ENCODE measurements around the gene RASGRP1.

The RASGRP1 gene

DNA sequence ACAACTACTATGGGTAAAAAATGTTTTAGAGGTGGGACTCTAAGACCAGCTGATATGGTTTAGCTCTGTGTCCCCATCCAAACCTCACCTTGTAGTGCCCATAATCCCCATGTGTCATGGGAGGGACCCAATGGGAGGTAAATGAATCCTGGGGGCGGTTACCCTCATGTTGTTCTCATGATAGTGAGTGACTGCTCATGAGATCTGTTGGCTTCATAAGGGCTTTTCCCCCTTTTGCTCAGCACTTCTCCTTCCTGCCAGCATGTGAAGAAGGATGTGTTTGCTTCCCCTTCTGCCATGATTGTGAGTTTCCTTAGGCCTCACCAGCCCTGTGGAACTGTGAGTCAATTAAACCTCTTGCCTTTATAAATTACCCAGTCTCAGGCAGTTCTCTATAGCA is 65.0 kb downstream of the RASGRP1 start:
- DNase-seq: no peak

DNA sequence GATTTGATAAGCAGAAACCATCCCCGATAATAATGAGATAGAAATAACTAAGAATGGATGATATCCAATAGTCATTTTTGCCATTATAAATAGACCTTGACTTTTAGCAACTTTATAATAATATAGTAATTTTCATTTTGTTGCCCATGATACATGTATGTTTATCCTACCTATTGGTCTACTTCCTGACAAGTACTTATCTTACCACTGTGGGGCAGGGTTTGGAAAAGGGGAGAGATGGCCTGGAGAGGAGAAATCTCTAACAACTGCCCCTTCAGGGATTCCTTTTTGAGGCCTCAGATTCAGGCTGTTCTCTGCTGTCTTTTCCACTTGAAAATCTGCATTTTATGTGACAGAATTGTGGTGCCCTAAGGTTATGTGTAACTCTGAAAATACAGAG is 68.5 kb downstream of the RASGRP1 start:
- no peak for DNase-seq

DNA sequence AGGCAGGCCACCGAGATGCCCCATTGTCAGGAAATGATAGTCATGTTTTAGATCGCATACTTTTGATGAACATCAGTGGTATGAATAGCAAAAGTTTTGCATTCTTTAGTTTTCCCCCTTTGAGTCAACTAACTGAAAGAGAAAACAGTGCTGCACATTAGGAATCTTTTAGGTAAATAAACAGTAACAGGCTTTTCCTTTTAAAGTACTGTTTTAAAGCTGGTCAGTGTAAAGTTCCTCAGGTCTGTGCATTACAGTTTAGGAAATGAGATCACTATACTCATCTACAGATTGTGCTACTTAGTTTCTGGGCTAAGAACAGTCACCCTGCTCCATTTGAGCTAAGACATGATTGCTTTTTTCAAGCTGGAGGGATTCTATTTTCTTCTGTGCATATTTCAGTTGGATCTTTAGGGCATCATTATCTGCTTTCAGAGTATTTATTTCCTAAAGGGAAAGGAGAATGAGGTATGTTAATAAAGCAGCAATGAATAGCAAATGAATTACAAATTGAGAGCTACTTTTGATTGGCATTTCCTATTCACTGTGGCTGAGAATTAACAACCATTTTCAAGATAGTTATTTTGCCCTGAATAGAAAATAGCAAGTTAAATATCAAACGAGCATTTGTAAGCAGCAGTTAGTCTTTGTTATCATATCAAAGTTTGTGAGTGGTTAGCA is 74.2 kb downstream of the RASGRP1 start:
- no peak for DNase-seq

DNA sequence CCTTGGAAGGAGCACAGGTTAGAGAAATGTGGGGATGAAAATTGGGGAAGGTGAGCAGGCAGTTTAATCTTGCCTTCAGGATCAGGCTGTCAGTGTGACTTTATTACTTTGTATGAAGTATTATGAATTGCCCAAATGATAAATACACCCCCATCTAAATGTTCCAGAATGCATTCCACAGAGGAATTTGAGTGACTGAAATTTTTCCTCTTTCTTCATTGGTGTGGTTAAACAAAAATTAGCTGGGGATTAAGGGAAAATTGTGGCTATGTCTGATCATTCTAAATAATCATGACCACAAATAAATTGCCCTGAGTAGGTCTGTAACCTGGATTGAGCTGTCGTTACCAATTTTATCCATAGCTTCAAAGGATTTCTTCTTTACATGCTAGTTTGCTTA is 77.2 kb downstream of the RASGRP1 start:
- no peak for DNase-seq

DNA sequence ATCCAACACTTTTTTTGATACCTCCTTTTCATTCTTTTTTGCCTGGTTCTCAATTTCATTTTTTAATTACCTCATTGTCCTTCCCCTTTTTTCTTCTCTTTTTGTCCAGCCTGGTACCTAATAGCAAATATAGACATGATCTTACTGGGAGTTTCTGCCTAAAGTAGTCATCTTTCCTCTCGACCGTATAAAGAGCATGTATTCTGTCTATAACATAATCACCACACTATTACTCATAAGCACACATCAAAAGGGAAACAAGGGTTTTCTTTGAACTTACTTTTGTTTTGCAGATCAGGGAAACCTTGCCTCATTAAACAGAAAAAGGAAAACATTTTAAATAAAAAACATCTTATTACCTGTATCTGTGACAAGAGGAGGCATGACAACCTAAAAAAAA is 77.7 kb downstream of the RASGRP1 start:
- no peak for DNase-seq

DNA sequence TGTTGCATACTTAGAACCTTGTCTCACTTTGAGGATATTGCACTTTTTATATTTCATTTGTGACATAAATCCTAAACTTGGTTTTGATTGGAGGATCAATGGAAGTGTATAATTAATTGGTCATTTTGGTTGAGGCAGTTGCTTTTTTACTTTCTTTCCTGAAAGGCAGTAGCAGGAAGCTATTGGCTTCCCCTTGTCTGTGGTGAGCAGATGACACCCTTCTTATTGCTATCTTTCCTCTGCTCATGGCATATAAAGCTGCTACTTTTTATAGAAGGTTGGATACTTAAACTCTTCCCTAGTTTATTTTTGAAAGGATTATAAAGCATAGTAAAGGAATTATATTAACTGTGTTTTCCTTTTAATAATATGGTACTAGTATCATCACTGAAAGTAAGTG is 82.0 kb downstream of the RASGRP1 start:
- no peak for DNase-seq

DNA sequence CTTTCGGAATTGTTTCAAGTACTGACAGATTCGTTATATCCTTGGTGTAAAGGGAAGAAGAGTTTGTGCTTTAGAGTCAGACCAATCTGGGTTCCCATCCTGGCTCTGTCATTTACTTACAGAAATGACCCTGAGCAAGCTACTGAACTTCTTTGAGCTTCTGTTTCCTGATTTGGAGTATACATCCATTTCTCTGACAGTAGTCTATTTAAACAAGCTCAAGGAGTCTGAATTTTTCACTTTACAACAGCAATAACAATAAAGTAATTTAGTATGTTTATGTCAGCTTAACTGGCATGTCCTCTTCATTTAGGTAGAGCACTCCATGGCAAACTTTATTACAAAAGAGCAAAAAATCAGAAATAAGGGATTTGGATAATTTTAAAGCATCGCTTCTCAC is 82.9 kb downstream of the RASGRP1 start:
- no peak for DNase-seq

DNA sequence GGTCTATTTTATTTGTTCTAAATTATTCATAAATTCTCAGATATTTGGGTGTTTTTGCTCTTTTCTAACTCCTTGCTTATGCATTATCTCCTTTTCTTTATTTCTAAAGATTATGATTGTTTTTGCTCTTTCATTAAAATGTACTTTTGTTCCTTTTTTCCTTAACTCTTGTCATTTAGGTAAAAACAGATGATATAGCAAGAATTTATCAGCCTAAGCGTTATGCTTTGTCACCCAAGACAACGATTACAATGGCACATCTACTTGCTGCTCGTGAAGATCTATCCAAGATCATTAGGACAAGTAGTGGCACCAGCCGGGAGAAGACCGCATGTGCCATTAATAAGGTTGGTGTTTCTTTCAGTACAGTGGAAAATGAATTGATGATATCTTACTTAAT is 83.5 kb downstream of the RASGRP1 start:
- no peak for DNase-seq

DNA sequence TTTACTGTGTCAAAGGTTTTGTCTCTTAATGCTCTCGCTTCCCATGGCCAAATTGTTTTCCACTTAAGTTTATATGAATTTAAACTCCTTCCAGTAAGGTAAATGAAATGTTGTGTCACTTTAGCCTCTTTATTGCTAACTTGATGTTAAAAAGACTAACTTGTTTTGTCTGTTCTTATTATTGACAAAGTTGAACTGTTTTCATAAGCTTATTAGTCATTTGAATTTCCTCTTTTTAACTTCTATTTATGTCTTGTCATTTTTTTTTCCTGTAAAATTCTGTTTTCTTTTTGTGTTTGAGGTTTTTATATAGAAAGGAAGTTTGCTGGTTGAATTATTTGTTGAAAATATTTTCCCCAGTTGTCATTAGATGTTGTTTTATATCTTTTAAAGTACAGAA is 84.9 kb downstream of the RASGRP1 start:
- DNase-seq: no peak

DNA sequence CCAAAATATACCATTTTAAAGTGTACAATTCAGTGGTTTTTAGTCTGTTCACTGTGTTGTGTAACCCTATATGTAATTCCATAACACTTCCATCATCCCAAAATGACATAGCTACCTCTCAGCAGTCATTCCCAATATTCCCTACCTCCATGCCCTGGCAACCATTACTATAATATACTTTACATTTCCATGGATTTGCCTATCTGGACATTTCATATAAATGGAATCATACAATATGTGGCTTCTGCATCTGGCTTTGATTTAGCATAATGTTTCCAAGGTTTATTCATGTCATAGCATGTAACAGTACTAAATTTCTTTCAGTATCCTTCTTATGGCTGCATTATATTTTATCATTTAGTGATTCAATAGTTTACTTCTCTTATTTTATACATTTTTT is 85.3 kb downstream of the RASGRP1 start:
- no peak for DNase-seq

DNA sequence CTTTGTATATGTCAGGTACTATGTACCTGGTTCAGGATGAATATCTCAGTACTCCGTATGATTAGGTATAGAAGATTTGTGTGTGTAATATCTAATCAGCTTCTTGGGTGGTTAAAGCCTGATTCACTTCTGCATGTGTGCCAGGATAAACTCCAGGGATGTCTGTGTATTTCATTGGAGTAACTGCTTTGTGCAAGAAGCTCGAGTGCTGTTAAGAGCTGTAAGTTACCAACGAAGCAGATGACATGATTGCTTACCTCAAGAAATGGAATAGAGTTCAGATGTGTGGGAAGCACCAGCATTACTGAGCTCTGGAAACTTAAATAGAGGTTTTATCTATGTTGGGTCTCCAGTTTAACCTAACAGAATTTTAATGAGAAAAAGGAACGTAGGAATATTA is 87.0 kb downstream of the RASGRP1 start:
- no peak for DNase-seq

DNA sequence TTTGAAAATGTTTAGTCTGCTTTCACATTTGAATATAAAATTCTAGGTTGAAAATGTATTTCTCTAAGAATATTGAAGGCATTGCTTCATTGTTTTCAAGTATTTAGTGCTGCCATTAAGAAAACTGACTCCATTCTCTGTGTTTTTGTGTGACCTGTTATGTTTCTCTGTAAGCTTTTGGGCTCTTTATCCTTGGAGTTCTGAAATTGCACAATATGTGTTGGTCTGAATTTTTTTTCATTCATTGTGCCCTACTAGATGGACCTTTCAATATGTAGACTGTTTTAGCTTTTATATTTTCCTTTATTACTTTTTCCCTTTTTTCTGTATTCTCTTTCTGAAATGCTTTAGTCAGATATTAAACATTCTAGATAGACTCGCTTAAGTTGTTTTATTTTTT is 88.5 kb downstream of the RASGRP1 start:
- no peak for DNase-seq

DNA sequence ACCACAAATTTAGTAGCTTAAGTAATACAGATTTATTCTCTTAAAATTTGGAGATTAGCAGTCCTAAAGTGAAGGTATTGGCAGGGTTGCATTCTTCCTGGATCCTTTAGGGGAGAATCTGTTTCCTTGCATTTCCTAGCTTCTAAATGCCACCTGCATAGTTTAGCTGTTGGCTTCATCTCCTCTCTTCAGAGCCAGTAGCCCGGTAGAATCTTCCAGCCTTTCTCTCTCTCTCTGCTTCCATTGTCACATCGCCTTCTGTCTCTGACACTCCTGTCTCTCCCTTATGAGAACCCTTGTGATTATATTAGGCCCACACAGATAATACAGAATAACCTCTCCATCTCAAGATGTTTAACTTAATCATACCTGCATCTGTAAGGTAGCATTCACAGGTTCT is 89.3 kb downstream of the RASGRP1 start:
- DNase-seq: no peak

DNA sequence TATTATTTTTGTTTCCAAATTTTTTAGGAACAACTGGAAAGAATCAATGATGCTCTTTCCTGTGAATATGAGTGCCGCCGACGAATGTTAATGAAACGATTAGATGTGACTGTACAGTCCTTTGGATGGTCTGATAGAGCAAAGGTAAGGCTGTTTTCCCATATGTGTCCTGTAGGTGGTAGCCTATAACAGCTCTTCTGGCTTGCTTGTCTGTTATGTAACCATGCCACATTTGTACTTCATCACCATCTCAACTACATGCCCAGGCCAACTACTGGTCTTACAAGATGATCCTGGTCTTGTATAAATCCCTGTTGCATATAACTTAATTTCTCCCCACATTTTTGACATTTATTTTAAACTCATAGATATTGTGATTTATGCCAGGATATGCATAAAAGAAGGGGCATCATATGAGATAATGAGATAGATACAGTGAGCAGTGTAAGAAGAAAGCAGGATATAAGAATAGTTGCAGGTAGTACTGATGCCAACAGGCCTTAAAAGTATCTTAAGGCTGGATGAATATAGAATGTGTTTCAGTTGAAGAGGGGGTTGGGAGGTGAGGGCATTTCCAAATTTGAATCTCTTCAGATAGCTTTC is 90.4 kb downstream of the RASGRP1 start:
- peak; percentile 66 for DNase-seq

DNA sequence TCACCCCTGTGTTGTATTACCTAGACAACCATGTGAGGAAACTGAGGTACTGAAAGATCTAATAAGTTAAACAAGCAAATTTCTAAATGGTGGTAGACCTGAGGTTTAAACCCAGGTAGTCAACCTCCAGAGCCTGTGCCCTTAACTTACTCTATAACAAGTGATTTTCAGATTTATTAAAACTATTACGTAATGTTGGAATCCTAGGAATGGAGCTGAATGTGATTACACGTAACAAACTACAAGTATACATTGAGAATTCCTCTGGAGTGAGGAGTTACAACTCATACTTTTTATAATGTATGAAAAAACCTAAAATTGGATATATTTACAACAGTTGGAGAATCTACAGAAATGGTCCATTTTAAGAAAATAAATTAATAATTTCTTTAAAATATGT is 92.6 kb downstream of the RASGRP1 start:
- DNase-seq: no peak

DNA sequence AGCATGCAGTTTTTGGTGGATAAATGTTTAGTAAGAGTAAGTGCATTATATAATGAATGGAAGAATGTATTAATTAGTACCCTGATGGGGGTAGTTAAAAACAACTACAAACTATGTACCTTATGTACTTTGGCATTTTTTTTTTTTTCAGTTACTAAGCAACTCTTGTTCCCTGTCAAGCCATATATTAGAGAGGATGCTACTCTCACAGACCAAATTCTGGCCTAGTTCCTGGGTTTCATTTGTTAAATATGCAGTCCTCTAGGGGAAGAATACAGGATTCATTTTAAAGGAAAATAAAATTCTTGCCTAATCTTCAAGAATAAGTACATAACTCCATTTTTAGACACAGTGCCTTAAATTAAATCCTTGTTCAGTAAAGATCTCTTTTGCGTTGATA is 93.8 kb downstream of the RASGRP1 start:
- no peak for DNase-seq

DNA sequence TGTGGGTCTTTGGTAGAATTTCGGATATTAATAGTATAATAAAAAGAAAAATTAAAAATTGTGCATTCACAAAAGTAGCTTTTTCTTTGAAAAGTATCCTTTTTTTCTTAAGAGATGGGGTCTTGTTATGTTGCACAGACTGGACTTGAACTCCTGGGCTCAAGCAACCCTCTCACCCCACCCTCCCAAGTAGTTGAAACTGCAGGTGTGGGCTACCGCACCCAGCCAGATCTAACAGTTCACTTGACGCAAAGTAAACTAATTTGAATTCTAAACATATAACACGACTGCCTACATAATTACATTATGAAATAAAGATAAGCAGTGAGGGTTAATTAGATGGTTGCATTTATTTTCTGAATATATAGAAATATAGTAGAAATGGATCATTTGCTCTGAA is 99.9 kb downstream of the RASGRP1 start:
- DNase-seq: no peak

DNA sequence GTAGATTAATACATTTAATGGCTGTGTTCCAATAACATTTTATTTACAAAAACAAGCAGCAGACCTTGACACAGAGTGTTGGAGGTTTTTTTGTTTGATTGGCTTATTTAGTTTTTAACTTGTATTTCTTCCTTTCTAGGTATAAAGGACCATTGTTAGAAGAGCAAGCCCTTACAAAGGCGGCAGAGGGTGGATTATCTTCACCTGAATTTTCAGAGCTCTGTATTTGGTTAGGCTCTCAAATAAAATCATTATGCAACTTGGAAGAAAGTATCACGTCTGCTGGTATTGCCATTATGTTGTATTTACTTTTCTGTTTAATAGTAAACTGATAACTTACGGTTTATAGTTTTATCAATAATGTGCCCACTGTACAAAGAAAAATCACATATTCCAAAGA is 100.7 kb downstream of the RASGRP1 start:
- DNase-seq: no peak

DNA sequence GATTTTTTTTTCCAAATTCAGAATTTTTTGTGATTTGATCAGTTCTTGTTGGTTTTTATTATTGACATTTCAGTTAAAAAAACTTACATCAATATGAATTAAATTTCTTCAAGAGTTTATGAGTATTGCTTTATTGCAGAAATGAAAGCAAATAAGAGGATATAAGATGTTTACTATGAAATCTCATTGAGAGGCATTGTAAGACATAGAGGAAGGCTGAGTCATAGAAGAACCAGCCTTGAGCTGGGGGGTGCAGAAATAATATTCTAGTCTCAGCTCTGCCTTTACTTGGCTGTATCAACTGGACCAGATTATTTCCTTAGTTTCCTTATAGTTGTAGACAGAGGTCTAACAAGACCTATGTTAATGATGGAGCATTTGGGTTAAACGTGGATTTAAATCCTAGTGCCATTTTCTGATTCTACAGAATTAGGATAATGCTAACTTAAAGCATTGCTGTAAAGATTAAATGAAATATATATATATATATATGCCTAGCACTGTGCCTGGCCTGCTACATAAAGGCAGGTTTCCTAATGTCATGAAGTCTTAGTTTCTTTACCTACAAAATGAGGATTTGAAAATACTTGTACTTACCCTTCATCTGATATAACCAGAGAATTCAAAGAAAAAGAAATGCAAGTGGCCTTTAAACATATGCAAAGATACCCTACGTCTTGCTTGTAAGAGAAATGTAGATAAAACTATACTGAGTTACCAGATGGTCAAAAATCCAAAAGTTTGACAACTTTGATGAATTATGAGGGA is 103.4 kb downstream of the RASGRP1 start:
- no peak for DNase-seq

DNA sequence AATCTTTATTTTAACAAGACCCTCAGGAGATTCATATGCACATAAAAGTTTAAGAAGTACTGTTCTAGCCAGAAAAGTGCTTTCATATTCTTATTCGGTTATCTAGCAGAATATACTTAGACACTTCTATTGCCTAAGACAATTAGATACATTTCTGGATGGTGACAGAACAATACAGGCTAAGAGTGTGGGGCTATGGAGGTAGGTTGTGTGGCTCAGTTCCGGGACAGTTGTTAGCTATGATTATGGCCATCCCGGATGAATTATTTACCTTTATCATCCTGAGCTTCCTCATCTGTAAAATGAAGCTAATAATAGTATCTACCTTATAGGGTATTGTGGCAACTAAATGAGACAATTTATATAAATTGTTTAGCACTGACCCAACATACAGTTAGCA is 104.1 kb downstream of the RASGRP1 start:
- DNase-seq: no peak

DNA sequence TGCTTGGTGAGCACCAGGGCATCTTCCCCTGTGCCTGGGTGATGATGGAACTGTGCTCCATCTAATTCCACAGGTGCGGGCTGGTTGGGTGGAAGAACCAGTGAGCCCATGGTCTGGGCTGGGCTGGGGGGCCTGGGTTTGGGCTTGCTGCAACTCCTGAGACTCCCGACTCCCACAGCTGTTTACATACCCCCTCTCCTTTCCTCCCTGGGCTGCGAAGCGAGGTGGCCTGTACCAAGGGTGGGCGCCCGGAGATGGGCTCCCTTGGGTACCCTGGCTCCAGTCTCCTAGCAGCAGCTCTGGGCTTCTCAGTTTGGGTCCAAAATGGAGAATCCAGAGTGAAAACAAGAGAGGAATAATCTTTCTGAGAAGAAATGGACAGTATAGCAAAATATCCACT is 105.1 kb downstream of the RASGRP1 start:
- no peak for DNase-seq

DNA sequence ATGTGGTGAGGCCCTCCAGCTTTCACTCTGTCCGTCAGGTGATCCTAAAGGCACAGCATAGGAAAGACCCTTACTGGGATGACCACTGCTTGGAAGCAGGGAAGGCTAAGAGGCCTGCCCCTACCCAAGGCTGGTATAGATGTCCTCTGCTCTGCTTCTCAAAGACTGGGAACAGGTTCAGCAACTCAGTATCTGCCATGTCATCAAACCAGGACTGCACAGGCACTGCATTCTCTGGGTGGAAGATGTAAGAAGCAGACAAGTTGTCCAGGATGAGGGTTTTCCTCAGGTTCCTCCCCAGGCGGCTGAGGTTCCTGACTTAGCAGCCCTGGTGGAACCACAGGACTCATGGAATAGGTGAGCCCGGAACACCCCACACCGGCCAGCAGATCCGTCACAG is 106.0 kb downstream of the RASGRP1 start:
- no peak for DNase-seq

DNA sequence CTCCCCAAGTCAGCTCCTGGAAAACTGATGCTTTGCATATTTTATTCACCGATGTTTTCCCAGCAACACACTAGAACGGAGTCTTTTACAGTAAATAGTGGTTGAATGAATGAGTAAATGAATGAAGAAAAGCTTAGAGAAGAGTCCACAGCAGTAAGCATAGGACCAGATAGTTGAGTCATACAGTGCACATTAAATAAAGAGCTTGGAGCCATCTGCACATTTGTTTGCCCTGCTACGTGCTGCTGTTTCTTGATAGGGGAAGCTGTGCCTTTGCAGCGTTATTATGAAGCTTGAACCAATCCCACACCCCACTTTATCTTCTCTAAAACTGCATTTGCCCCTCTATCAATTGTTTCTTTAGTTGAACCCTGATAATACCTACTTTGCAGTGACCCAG is 109.5 kb downstream of the RASGRP1 start:
- DNase-seq: no peak

DNA sequence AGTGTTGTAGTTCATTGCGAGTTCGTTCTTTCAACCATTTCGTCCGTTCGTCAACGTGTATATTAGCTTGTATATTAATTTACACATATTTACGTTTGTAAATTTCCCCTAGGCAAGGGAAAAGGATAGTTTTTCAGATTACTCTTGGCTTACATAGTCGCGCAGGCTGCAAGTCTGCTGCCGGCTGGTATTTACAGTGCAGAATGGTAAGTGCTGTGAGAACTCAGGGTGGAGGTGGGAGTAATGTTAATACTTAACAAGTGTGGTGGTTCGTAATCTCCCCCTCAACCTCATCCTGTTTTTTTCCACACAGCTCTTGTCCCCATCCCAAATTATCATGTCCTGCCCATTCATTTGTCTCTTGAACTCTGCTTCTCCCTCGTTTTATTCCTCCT is 109.9 kb downstream of the RASGRP1 start:
- DNase-seq: no peak
